SU-DHL-6 (cell line): ENCODE measurements around the gene HYDIN.

Experiments
- H2AFZ ChIP-seq: fragments of 200-600 bp; sonication (generic); 2 replicates; pipeline ENCODE4 v1.6.1; 2014; ENCODE audit warnings: low read depth, mild to moderate bottlenecking, moderate library complexity, mixed read lengths, antibody characterized with exemption, low read length; ENCODE audit not compliant: severe bottlenecking
- H3F3A ChIP-seq: fragments of 200-600 bp; shearing (Covaris generic); 2 replicates; pipeline ENCODE4 v1.6.0; 2016; ENCODE audit warnings: antibody characterized with exemption, mild to moderate bottlenecking; ENCODE audit not compliant: insufficient read depth
- H3K27ac ChIP-seq: fragments of 200-600 bp; sonication (generic); 2 replicates; pipeline ENCODE4 v1.5.1; 2016; ENCODE audit warnings: low read depth, mild to moderate bottlenecking, low read length, moderate library complexity, mixed read lengths
- H3K27me3 ChIP-seq: fragments of 200-600 bp; sonication (generic), shearing (Covaris generic); 2 replicates; pipeline ENCODE4 v1.6.0; 2014; ENCODE audit warnings: mild to moderate bottlenecking, low read length
- H3K36me3 ChIP-seq: fragments of 200-600 bp; sonication (generic); 2 replicates; pipeline ENCODE4 v1.6.1; 2014; ENCODE audit warnings: mild to moderate bottlenecking, low read length, mixed read lengths
- H3K4me2 ChIP-seq: fragments of 300-600, 200-600 bp; shearing (Covaris generic), sonication (generic); 2 replicates; pipeline ENCODE4 v1.6.0; 2014; ENCODE audit warnings: low read length, low read depth, mild to moderate bottlenecking; ENCODE audit not compliant: poor library complexity, severe bottlenecking
- H3K4me3 ChIP-seq: fragments of 200-600 bp; sonication (generic); 2 replicates; pipeline ENCODE4 v1.5.1; 2014; ENCODE audit warnings: antibody characterized with exemption, low read length, mild to moderate bottlenecking, mixed read lengths; ENCODE audit not compliant: insufficient read depth, poor library complexity, severe bottlenecking
- H3K79me2 ChIP-seq: fragments of 200-600 bp; sonication (generic); 2 replicates; pipeline ENCODE4 v1.6.1; 2014; ENCODE audit warnings: mild to moderate bottlenecking, low read length, moderate library complexity; ENCODE audit not compliant: insufficient read depth
- H3K9ac ChIP-seq: fragments of 200-600 bp; sonication (generic); 2 replicates; pipeline ENCODE4 v1.7.0; 2014; ENCODE audit warnings: mild to moderate bottlenecking, low read length
- H3K9me2 ChIP-seq: fragments of 200-600 bp; sonication (generic); replicated peaks from 2 replicates; pipeline ENCODE4 v1.6.1; 2014; ENCODE audit warnings: low read length; ENCODE audit not compliant: insufficient read depth
- H3K9me3 ChIP-seq: fragments of 200-600 bp; sonication (generic); 2 replicates; pipeline ENCODE4 v1.6.1; 2014; ENCODE audit warnings: low read length, mixed read lengths; ENCODE audit not compliant: insufficient read depth
- H4K20me1 ChIP-seq: fragments of 200-600 bp; sonication (generic); 2 replicates; pipeline ENCODE4 v1.6.1; 2014; ENCODE audit warnings: low read depth, mild to moderate bottlenecking, antibody characterized with exemption, low read length, moderate library complexity, mixed read lengths
- CTCF ChIP-seq: fragments of 200-600 bp; sonication (generic); IDR thresholded peaks from one replicate; pipeline ENCODE4 v1.5.1; 2017; ENCODE audit warnings: antibody characterized with exemption, mild to moderate bottlenecking, low read length, moderate library complexity; ENCODE audit not compliant: insufficient read depth, poor library complexity, severe bottlenecking
- EZH2phosphoT487 ChIP-seq: fragments of 200-600 bp; sonication (generic), shearing (Covaris generic); conservative IDR thresholded peaks from 2 replicates; pipeline ENCODE4 v1.6.1; 2018; ENCODE audit warnings: mild to moderate bottlenecking, antibody characterized with exemption, low read length, moderate library complexity, mixed read lengths

Gene HYDIN

GRCh38 chr16:70767377-70768202, 462.9 kb downstream of the HYDIN start:
- H3K79me2 ChIP-seq, result no peaks in the 10 kb centered on the region
- H3K27me3 ChIP-seq, result no peaks in the 10 kb centered on the region
- no peak overlapping the region for H2AFZ ChIP-seq
- no peaks in the 10 kb centered on the region for H3F3A ChIP-seq
- no peak overlapping the region for H3K4me3 ChIP-seq
- H3K4me2 ChIP-seq, result no peak overlapping the region
- TF ChIP-seq EZH2phosphoT487 (no peak), CTCF (no peak)
- H3K9me2 ChIP-seq, result no peaks in the 10 kb centered on the region
- H4K20me1 ChIP-seq, result no peaks in the 10 kb centered on the region
- no peaks in the 10 kb centered on the region for H3K9me3 ChIP-seq
- no peak overlapping the region for H3K27ac ChIP-seq
- no peaks in the 10 kb centered on the region for H3K36me3 ChIP-seq
- no peak overlapping the region for H3K9ac ChIP-seq

GRCh38 chr16:70766658-70767057, 463.9 kb downstream of the HYDIN start:
- no peaks in the 10 kb centered on the region for H3K27me3 ChIP-seq
- no peak overlapping the region for H3K4me3 ChIP-seq
- no peaks in the 10 kb centered on the region for H3K36me3 ChIP-seq
- H3K79me2 ChIP-seq, result no peaks in the 10 kb centered on the region
- no peak overlapping the region for H3K27ac ChIP-seq
- no peaks in the 10 kb centered on the region for H3K9me3 ChIP-seq
- no peak overlapping the region for H3K4me2 ChIP-seq
- no peaks in the 10 kb centered on the region for H4K20me1 ChIP-seq
- H3K9ac ChIP-seq, result no peak overlapping the region
- no peak overlapping the region for H2AFZ ChIP-seq
- no peaks in the 10 kb centered on the region for H3F3A ChIP-seq
- H3K9me2 ChIP-seq, result no peaks in the 10 kb centered on the region
- TF ChIP-seq EZH2phosphoT487 (no peak), CTCF (no peak)

- no peak overlapping the region for H3K27ac ChIP-seq
- no peaks in the 10 kb centered on the region for H3K36me3 ChIP-seq
- H4K20me1 ChIP-seq, result no peaks in the 10 kb centered on the region
- no peaks in the 10 kb centered on the region for H3K9me2 ChIP-seq
- no peak overlapping the region for H3K4me3 ChIP-seq
- H3K27me3 ChIP-seq, result no peaks in the 10 kb centered on the region
- no peak overlapping the region for H3K9ac ChIP-seq
- no peaks in the 10 kb centered on the region for H3F3A ChIP-seq
- no peaks in the 10 kb centered on the region for H3K79me2 ChIP-seq
- no peak overlapping the region for H3K4me2 ChIP-seq
- TF ChIP-seq EZH2phosphoT487, result no peak
- TF ChIP-seq CTCF, result no peak
- no peak overlapping the region for H2AFZ ChIP-seq
- H3K9me3 ChIP-seq, result no peaks in the 10 kb centered on the region
Measured at GRCh38 chr16:70766176-70766575, 464.3 kb downstream of the HYDIN start.
